Endothelial cell of umbilical vein (primary cell): ENCODE measurements around the gene INTS1.

ENCODE experiments used
- EZH2 ChIP-seq: IDR thresholded peaks from 2 replicates; pipeline ENCODE4 v1.6.1; 2012; ENCODE audit warnings: borderline replicate concordance, low read depth, mild to moderate bottlenecking, moderate library complexity, low read length, inconsistent platforms; ENCODE audit not compliant: severe bottlenecking
- FOS ChIP-seq: IDR thresholded peaks from 2 replicates; pipeline ENCODE4 v1.6.1; 2011; ENCODE audit warnings: mild to moderate bottlenecking, low read length, moderate library complexity, borderline replicate concordance; ENCODE audit not compliant: insufficient read depth
- GATA2 ChIP-seq: IDR thresholded peaks from 2 replicates; pipeline ENCODE4 v1.7.0; 2011; ENCODE audit warnings: low read depth, mild to moderate bottlenecking, moderate library complexity, mixed read lengths, low read length; ENCODE audit not compliant: insufficient read length, insufficient read depth
- MYC ChIP-seq: IDR thresholded peaks from one replicate; pipeline ENCODE4 v1.6.1; 2011; ENCODE audit warnings: mild to moderate bottlenecking, low read depth, low read length
- POLR2A ChIP-seq: IDR thresholded peaks from 2 replicates; pipeline ENCODE4 v1.6.1; 2012; ENCODE audit warnings: low read depth, mild to moderate bottlenecking, control low read depth, low read length
- POLR2AphosphoS5 ChIP-seq: IDR thresholded peaks from 2 replicates; pipeline ENCODE4 v1.6.1; 2012; ENCODE audit warnings: low read depth, mild to moderate bottlenecking, control low read depth, low read length, moderate library complexity; ENCODE audit not compliant: insufficient read depth
- TF ChIP-seq, protein P1 (sequence below), 2 donors: IDR thresholded peaks; 1 replicate in 1 of 2; 2 replicates in 1 of 2; pipeline ENCODE4 v1.5.1; 2011; ENCODE audit warnings: low read length in 2 of 2, mild to moderate bottlenecking in 2 of 2, moderate library complexity in 2 of 2, control low read depth in 1 of 2, inconsistent platforms in 1 of 2, low read depth in 1 of 2; ENCODE audit not compliant: insufficient read depth in 1 of 2; ENCODE audit errors: extremely low read depth in 1 of 2
- TF ChIP-seq, protein P2 (sequence below): IDR thresholded peaks from 2 replicates; pipeline ENCODE4 v1.6.1; 2011; ENCODE audit not compliant: insufficient read depth, insufficient read length

DNA sequence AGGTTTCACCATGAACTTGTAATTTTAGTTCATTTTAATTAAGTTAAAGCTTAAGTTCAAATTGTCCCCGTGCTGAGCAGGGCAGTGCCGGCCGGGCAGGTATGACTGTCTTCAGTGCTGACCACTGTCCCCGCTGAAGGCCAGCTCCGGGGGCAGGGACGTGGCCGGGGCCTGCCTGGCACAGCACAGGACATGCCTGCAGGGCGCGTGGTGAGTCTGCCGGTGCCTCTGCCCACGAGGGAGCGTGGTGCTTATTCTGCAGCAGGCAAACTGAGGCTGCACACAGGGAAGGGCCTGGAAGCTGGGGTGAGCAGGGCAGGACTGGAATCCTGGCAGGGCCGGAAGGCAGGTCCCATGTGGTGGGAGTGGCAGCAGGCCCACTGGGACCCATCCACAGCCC lies 54.7 kb downstream of the INTS1 start:
- TF ChIP-seq POLR2A (no peak), FOS (no peak), MYC (no peak), POLR2AphosphoS5 (no peak), EZH2 (no peak), GATA2 (no peak)
- TF ChIP-seq, protein P1, sequence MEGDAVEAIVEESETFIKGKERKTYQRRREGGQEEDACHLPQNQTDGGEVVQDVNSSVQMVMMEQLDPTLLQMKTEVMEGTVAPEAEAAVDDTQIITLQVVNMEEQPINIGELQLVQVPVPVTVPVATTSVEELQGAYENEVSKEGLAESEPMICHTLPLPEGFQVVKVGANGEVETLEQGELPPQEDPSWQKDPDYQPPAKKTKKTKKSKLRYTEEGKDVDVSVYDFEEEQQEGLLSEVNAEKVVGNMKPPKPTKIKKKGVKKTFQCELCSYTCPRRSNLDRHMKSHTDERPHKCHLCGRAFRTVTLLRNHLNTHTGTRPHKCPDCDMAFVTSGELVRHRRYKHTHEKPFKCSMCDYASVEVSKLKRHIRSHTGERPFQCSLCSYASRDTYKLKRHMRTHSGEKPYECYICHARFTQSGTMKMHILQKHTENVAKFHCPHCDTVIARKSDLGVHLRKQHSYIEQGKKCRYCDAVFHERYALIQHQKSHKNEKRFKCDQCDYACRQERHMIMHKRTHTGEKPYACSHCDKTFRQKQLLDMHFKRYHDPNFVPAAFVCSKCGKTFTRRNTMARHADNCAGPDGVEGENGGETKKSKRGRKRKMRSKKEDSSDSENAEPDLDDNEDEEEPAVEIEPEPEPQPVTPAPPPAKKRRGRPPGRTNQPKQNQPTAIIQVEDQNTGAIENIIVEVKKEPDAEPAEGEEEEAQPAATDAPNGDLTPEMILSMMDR (IDR thresholded peaks at IDR 0.05; ENCODE audit: extremely low read depth in 1 of 2, insufficient read depth in 1 of 2, low read depth in 1 of 2, low read length in 2 of 2), result no peak
- TF ChIP-seq, protein P2, sequence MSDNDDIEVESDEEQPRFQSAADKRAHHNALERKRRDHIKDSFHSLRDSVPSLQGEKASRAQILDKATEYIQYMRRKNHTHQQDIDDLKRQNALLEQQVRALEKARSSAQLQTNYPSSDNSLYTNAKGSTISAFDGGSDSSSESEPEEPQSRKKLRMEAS, result no peak
